C4-2B (cell line): ENCODE results near the gene GADL1.

Experiments
- ZFX ChIP-seq: fragments of 450-650 bp; IDR thresholded peaks from 2 replicates; pipeline ENCODE4 v1.6.1; 2017
- TF ChIP-seq, protein P1 (sequence below): fragments of 450-650 bp; conservative IDR thresholded peaks from 2 replicates; pipeline ENCODE4 v1.5.1; 2017; ENCODE audit warnings: mild to moderate bottlenecking

GRCh38 chr3:30848087-30848779 lies 46.2 kb downstream of the GADL1 start:
- TF ChIP-seq, protein P1, sequence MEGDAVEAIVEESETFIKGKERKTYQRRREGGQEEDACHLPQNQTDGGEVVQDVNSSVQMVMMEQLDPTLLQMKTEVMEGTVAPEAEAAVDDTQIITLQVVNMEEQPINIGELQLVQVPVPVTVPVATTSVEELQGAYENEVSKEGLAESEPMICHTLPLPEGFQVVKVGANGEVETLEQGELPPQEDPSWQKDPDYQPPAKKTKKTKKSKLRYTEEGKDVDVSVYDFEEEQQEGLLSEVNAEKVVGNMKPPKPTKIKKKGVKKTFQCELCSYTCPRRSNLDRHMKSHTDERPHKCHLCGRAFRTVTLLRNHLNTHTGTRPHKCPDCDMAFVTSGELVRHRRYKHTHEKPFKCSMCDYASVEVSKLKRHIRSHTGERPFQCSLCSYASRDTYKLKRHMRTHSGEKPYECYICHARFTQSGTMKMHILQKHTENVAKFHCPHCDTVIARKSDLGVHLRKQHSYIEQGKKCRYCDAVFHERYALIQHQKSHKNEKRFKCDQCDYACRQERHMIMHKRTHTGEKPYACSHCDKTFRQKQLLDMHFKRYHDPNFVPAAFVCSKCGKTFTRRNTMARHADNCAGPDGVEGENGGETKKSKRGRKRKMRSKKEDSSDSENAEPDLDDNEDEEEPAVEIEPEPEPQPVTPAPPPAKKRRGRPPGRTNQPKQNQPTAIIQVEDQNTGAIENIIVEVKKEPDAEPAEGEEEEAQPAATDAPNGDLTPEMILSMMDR, result no peak
- TF ChIP-seq ZFX, result no peak
